ENCODE results near the gene PPP2R5C.
"Not testable (repeated sequence)": the region's sequence is repeated elsewhere in the genome, so short reads cannot be mapped to it uniquely, and the experiment has no call there.

Gene PPP2R5C

GRCh38 chr14:101726295-101726953, 35.1 kb upstream of the PPP2R5C start:
- DNase-seq (ENCODE audit: extremely low spot score, insufficient read length, low read depth) (no peak), FAIRE-seq (no peak)

- FAIRE-seq (no peak), DNase-seq (ENCODE audit: extremely low spot score, insufficient read length, low read depth) (no peak)
Measured at GRCh38 chr14:101726954-101727302, 34.6 kb upstream of the PPP2R5C start.

GRCh38 chr14:101727611-101728366, 33.7 kb upstream of the PPP2R5C start:
- FAIRE-seq = no peak
- no peak for DNase-seq (ENCODE audit: extremely low spot score, insufficient read length, low read depth)

DNA sequence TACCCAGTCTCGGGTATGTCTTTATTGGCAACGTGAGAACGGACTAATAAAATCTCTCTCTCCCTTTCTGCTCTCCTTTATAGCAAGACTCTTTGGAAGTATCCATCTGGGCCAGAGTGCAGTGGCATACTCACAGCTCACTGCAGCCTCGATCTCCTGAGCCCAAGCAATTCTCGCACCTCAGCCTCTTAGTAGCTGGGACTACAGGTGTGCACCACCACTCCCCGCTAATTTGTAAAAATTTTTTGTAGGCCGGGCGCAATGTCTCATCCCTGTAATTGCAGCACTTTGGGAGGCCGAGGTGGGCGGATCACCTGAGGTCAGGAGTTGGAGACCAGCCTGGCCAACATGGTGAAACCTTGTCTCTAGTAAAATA, 33.2 kb upstream of the PPP2R5C start:
- FAIRE-seq (no peak), DNase-seq (ENCODE audit: extremely low spot score, insufficient read length, low read depth) (no peak)

DNA sequence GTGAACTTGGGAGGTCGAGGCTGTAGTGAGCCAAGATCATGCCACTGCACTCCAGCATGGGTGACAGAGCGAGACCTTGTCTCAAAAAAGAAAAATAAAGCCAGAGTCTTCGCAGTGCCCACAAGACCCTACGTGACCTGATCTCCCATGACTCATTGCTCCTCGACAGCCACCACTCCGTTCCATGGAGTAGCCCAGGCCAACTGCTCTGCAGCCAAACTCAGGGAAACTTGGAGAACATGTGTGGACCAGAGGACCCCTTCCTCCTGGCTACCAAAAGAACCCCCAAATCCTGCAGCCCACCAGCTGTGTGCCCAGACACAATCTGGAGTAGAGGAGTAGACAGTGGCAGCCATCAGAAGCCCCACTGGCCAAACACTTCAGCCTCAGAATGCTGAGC, 32.1 kb upstream of the PPP2R5C start:
- FAIRE-seq = no peak
- DNase-seq (ENCODE audit: extremely low spot score, insufficient read length, low read depth) = no peak

DNA sequence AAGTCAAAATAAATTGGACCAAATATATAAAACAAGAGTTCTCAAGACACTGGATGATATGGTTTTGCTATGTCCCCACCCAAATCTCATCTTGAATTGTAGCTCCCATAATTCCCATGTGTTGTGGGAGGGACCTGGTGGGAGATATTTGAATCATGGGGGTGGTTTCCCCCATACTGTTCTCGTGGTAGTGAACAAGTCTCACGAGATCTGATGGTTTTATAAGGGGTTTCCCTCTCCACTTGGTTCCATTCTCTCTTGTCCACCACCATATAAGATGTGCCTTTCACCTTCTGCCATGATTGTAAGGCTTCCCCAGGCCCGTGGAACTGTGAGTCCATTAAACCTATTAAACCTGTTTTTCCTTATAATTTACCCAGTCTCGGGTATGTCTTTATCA, 31.4 kb upstream of the PPP2R5C start:
- not testable (repeated sequence) for DNase-seq (ENCODE audit: extremely low spot score, insufficient read length, low read depth); FAIRE-seq

DNA sequence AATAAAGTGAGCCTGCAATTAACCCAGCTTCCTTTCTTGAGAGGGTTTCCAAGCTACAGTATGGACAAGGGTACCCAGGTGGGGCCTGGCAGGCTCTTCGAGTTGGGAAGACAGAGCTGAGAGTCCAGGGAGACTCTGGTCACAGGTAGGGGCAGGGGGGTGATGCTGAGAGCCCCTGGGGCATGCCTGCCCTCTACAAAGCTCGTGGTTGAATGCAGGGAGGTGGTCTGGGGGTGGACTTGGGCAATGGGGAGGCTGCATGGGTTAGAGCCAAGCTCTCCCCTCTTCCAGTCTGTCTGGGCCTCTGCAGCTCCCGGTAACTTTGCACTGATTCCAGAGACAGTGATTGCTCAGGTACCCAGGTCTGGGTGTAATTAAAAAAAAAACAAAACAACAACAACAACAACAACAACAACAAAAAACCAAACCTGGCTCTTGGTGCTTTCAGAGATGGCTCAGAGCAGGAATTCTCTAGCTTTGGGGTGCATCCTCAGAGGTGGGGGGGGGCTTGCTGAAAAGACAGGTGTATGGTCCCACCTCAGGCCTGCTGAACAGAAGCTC, 30.8 kb upstream of the PPP2R5C start:
- no peak for FAIRE-seq
- no peak for DNase-seq (ENCODE audit: extremely low spot score, insufficient read length, low read depth)

DNA sequence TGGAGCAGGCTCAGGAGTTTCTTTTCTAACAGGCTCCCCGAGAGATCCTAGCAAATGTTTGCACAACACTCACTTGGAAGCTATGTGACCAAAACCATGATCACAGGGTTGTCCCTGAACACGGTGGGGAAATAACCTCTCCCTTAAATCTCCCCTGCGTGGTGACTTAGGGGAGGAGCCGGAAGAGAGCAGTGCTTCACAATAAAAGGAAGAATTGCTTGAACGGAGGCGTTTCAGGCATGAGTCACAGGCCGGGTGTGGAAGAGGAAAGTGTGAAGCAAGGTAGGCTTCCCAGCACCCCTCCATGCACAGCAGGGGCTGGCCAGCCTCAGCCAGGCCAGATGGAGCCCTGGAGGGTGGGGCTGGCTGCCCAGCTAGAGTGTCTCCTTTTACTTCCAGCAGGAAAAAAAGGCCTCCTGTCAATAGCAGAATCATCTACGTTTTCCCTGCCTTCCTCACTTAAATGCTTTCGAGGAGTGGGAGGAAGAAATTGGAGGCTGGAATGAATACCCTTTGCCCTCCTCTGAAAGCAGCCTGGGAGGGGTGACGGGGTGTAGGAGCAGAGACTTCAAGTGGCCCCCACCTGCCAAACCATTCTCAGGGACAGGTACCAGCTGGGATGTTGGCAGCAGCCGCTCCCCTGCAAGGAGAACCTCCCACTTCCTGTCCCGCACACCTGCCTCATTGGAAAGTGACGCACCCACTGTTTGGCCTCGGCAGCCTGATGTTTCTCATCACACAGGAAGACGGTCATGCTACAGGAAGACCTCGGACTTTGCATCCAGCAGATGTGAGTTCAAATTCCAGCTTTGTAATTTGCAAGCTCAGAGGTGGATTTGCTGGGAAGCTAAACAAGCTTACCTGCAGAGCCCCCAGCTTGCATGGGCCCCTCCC, 30.1 kb upstream of the PPP2R5C start:
- DNase-seq (ENCODE audit: extremely low spot score, insufficient read length, low read depth) = peak; percentile 29
- FAIRE-seq = peak; percentile 80

DNA sequence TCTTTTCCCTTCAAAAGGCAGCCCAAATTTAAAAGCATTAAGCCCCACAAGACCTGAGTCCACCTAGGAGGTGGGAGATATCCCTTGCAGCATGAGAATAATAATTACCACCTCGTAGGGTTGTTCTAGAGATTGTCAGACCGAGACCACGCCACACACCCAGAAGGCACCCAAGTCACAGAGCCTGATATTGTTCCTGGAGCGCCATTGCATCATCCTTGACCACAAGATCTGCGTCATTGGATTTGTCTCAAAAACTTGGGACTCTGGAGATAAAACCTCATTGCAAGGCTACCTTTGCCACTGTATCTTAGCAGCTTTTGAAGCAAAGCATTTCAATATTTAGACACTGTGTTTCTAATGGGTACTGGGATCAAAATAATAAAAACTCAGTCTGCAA, 29.4 kb upstream of the PPP2R5C start:
- FAIRE-seq (no peak), DNase-seq (ENCODE audit: extremely low spot score, insufficient read length, low read depth) (no peak)

DNA sequence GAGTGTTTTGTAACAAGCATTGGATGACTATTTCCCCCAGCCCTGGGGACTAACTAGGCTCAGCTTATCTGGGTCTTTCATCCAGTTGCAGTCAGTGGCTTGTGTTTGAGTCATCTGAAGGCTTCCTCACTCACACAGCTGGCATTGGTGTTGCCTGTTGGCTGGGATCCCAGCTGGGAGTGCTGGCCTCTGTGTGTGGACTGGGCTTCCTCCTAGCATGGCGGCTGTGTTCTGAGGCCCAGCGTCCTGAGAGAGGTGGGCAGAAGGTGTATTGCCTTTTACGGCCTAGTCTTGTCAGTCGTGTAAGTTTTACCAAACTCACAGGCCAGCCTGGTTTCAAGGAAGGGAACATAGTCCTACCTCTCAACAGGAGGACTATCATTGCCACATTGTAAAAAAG, 28.3 kb upstream of the PPP2R5C start:
- FAIRE-seq (no peak), DNase-seq (ENCODE audit: extremely low spot score, insufficient read length, low read depth) (no peak)

DNA sequence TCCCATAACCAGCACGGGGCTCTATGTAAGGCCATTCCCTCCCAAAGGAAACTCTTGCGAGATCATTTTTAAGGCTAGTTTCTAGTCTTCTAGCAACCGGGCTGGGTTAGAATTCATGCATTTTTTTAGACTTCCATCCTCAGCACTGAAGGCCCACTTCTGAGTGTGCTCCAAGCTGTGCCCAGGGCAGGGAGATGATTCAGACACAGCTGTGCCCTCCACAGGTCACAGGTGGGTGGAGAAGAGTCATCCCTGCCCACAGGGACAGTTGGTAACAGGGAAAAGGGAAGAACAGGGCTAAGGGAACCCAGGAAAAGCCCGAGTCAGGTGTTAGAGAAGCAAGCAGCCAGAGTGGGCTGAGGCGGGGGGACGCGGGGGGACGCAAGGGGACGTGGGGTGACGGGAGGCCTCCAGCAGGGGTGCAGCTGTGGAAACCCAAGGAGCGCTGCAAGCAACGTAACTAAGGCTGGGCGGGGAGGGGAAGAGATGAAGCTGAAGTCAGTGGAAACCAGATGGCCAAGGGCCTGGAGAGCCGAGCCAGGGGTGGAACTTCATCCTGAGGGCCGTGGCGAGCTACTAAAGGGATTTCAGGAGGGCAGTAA, 27.2 kb upstream of the PPP2R5C start:
- FAIRE-seq (no peak), DNase-seq (ENCODE audit: extremely low spot score, insufficient read length, low read depth) (no peak)

DNA sequence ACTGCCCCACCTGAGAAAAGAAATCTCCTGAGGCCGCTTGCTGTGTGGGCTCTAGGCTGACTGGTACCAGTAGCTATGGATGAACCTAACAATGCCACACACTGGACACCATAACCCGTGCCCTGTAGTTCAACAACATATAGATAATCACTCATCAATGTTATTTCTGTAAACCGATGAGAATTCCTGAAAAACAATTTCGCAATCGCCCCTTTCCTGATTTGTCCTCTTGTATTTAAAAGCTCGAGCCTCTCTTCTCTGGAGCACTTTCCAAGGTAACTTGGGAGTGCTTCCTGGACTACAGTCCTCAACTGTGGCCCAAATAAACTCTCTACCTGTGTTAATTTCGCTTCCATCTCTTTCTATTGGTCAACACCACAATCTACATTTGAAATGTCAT, 26.1 kb upstream of the PPP2R5C start:
- no peak for FAIRE-seq
- DNase-seq (ENCODE audit: extremely low spot score, insufficient read length, low read depth) = no peak

DNA sequence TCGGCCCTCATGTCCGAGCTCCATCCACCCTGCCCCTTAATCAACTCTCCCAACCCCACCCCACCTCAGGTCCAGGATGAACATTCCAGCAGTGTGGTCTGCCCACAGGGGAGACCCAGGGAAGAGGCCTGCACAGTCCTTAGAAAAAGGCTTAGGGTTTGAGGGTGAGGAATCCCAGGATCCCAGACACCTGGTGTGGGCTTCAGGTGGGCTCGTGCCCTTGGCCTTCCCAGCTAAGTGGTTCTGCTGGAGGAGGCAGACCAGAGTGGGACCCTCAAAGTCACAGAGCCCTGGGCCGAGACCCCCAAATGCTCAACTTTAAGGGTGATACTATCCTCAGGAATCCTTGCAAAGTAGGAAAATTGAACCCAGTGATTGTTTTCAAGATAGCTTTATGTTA, 25.4 kb upstream of the PPP2R5C start:
- DNase-seq (ENCODE audit: extremely low spot score, insufficient read length, low read depth) (no peak), FAIRE-seq (no peak)

DNA sequence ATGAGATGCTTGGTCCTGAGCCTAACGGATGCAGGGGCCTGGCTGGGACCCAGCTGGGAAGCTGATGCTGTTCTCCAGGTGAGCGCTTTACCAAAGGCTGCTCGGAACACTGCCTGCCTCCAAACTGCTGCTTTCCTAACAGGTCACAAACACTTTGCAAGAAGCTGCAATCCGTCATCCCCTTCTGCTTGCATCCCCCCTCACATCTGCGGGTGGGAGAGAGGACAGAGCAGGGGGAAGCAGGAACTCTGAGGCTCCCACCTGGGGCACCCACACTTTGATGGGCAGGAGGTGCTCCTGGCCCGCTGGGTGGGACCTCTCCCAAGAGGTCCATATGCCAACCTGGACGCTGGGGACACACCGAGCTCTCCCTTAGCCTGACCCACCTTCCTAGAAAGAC, 24.9 kb upstream of the PPP2R5C start:
- DNase-seq (ENCODE audit: extremely low spot score, insufficient read length, low read depth) (no peak), FAIRE-seq (no peak)

GRCh38 chr14:101737414-101738339, 23.8 kb upstream of the PPP2R5C start:
- DNase-seq (ENCODE audit: extremely low spot score, insufficient read length, low read depth) = no peak

GRCh38 chr14:101738703-101739320, 22.7 kb upstream of the PPP2R5C start:
- no peak for FAIRE-seq

More at GRCh38 chr14:101737414-101738339, 23.8 kb upstream of the PPP2R5C start:
- no peak for FAIRE-seq

GRCh38 chr14:101739446-101740141, 21.9 kb upstream of the PPP2R5C start:
- FAIRE-seq (no peak), DNase-seq (ENCODE audit: extremely low spot score, insufficient read length, low read depth) (no peak)

More at GRCh38 chr14:101738703-101739320, 22.7 kb upstream of the PPP2R5C start:
- DNase-seq (ENCODE audit: extremely low spot score, insufficient read length, low read depth) = no peak

DNA sequence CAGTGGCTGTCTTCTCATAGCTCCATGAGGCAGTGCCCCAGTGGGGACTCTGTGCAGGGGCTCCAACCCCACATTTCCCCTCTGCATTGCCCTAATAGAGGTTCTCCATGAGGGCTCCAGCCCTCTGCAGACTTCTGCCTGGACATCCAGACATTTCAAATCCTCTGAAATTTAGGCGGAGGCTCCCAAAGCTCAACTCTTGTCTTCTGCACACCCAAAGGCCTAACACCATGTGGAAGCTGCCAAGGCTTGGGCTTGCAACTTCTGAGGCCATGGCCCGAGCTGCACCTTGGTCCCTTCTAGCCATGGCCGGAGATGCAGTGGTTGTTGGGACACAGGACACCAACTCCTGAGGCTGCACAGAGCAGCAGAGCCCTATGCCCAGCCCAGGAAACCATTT, 20.5 kb upstream of the PPP2R5C start:
- FAIRE-seq (no peak), DNase-seq (ENCODE audit: extremely low spot score, insufficient read length, low read depth) (no peak)
